A549 (cell line): ENCODE measurements around the gene ARL3. TPM values are rescaled to one million over a fixed set of nuclear protein-coding genes. Genes with fewer than 3 reads are reported as not detected.

Experiments
- ATAC-seq, 2 experiments: fragments of 200-7000 bp in 1 of 2; fragments of >200 bp in 1 of 2; cut with Nextera tagmentation in 1 of 2; cut with Tn5 transposase in 1 of 2; 3 replicates each; pipeline versions ENCODE4 v1.8.0 to v1.9.1; 2018 to 2020; ENCODE audit warnings: mild to moderate bottlenecking in 1 of 2, moderate library complexity in 1 of 2
- CTCF ChIA-PET: fragments of 300-600 bp; sonication (Branson Sonifier 250); formaldehyde crosslinking; extraction: SDS; loops from one replicate; lab custom pipeline; 2021; ENCODE audit warnings: antibody characterized with exemption, inconsistent platforms; lab: Yijun Ruan, JAX
- POLR2A ChIA-PET: fragments of 350-600 bp; formaldehyde crosslinking; extraction: SDS; loops from one replicate; lab custom pipeline; 2021; ENCODE audit warnings: antibody characterized with exemption, inconsistent platforms; lab: Yijun Ruan, JAX
- DNase-seq, 2 experiments: peaks; one replicate each; pipeline versions ENCODE4 v3.0.0 to v3.0.0-alpha.2; 2011 to 2016; ENCODE audit warnings: low read depth in 1 of 2, low spot score in 1 of 2
- FAIRE-seq: peaks from 2 replicates; lab custom pipeline; 2011; peaks lifted over from hg19 to GRCh38; lab: Jason Lieb, UNC
- H3K27ac ChIP-seq, 2 experiments: fragments of >200 bp; sonication (Bioruptor Twin); formaldehyde crosslinking; 3 replicates each; pipeline ENCODE4 v1.5.1; 2016 to 2017
- H3K4me1 ChIP-seq: fragments of >200 bp; sonication (Bioruptor Twin); formaldehyde crosslinking; 3 replicates; pipeline ENCODE4 v1.6.1; 2016
- H3K4me2 ChIP-seq: fragments of >200 bp; sonication (Bioruptor Twin); formaldehyde crosslinking; 3 replicates; pipeline ENCODE4 v1.6.1; 2016
- H3K4me3 ChIP-seq: fragments of >200 bp; sonication (Bioruptor Twin); formaldehyde crosslinking; 3 replicates; pipeline ENCODE4 v1.5.1; 2016
- H3K9me3 ChIP-seq: fragments of >200 bp; sonication (Bioruptor Twin); formaldehyde crosslinking; 3 replicates; pipeline ENCODE4 v1.6.1; 2016
- BHLHE40 ChIP-seq: IDR thresholded peaks from 2 replicates; pipeline ENCODE4 v1.6.1; 2012; ENCODE audit warnings: low read depth, low read length, inconsistent platforms
- CBX2 ChIP-seq: fragments of 200-600 bp; sonication (generic); IDR thresholded peaks from 2 replicates; pipeline ENCODE4 v1.6.1; 2016; ENCODE audit warnings: low read depth, mild to moderate bottlenecking, borderline replicate concordance
- CHD4 ChIP-seq: fragments of 200-600 bp; sonication (generic); IDR thresholded peaks from 2 replicates; pipeline ENCODE4 v1.6.1; 2016; ENCODE audit warnings: antibody characterized with exemption, mild to moderate bottlenecking, borderline replicate concordance
- CTCF ChIP-seq: fragments of >200 bp; sonication (Bioruptor Twin); formaldehyde crosslinking; IDR thresholded peaks from 3 replicates; pipeline ENCODE4 v1.5.1; 2016
- EHF ChIP-seq: fragments of 250-450 bp; sonication (Bioruptor Pico); IDR thresholded peaks from 2 replicates; pipeline ENCODE4 v1.5.0; 2020; ENCODE audit warnings: mild to moderate bottlenecking
- EHMT2 ChIP-seq: fragments of 200-600 bp; sonication (generic); IDR thresholded peaks from 2 replicates; pipeline ENCODE4 v1.6.1; 2016; ENCODE audit warnings: antibody characterized with exemption, low read depth, mild to moderate bottlenecking, moderate library complexity
- ELK1 ChIP-seq: fragments of 150-350 bp; IDR thresholded peaks from 2 replicates; pipeline ENCODE4 v1.6.1; 2014; ENCODE audit warnings: low read depth, mild to moderate bottlenecking, low read length
- ESRRA ChIP-seq: fragments of 150-350 bp; IDR thresholded peaks from 2 replicates; pipeline ENCODE4 v1.6.1; 2014; ENCODE audit warnings: mild to moderate bottlenecking, low read length, borderline replicate concordance
- FOSB ChIP-seq: fragments of 250-450 bp; sonication (Bioruptor Pico); IDR thresholded peaks from 2 replicates; pipeline ENCODE4 v1.5.0; 2020; ENCODE audit warnings: mild to moderate bottlenecking, moderate library complexity
- FOXS1 ChIP-seq: fragments of 250-450 bp; sonication (Bioruptor Pico); IDR thresholded peaks from 2 replicates; pipeline ENCODE4 v1.5.0; 2020; ENCODE audit warnings: mild to moderate bottlenecking, moderate library complexity
- GATA3 ChIP-seq: IDR thresholded peaks from 2 replicates; pipeline ENCODE4 v1.6.1; 2012; ENCODE audit warnings: borderline replicate concordance
- HDAC2 ChIP-seq: fragments of 200-600 bp; sonication (generic); IDR thresholded peaks from 2 replicates; pipeline ENCODE4 v1.6.1; 2016
- HMGXB4 ChIP-seq: fragments of 250-450 bp; sonication (Bioruptor Pico); IDR thresholded peaks from 2 replicates; pipeline ENCODE4 v1.5.0; 2021; ENCODE audit warnings: mild to moderate bottlenecking, moderate library complexity, borderline replicate concordance
- HOXB5 ChIP-seq: fragments of 250-450 bp; sonication (Bioruptor Pico); IDR thresholded peaks from 2 replicates; pipeline ENCODE4 v1.5.0; 2020; ENCODE audit warnings: mild to moderate bottlenecking, moderate library complexity
- JUNB ChIP-seq: fragments of >200 bp; sonication (Bioruptor Twin); formaldehyde crosslinking; IDR thresholded peaks from 2 replicates; pipeline ENCODE4 v1.6.1; 2016
- MAX ChIP-seq: IDR thresholded peaks from 2 replicates; pipeline ENCODE4 v1.6.1; 2012
- MYC ChIP-seq: IDR thresholded peaks from 2 replicates; pipeline ENCODE4 v1.6.1; 2012; ENCODE audit warnings: mild to moderate bottlenecking, inconsistent platforms, low read length, improper control_type of control experiment, borderline replicate concordance
- PHF8 ChIP-seq: fragments of 200-600 bp; sonication (generic); IDR thresholded peaks from 2 replicates; pipeline ENCODE4 v1.6.1; 2016; ENCODE audit warnings: low read depth, mild to moderate bottlenecking, antibody characterized with exemption, moderate library complexity, borderline replicate concordance
- POLR2A ChIP-seq: IDR thresholded peaks from 2 replicates; pipeline ENCODE4 v1.6.1; 2012; ENCODE audit warnings: mild to moderate bottlenecking, low read length
- RAD21 ChIP-seq, 2 experiments: fragments of >200 bp in 1 of 2; sonication (Bioruptor Twin) in 1 of 2; formaldehyde crosslinking in 1 of 2; IDR thresholded peaks in 1 of 2; conservative IDR thresholded peaks in 1 of 2; 2 replicates in 1 of 2; 3 replicates in 1 of 2; pipeline ENCODE4 v1.6.1; 2012 to 2018; ENCODE audit warnings: inconsistent platforms in 1 of 2
- RARB ChIP-seq: fragments of 250-450 bp; sonication (Bioruptor Pico); IDR thresholded peaks from 2 replicates; pipeline ENCODE4 v1.8.0; 2021; ENCODE audit warnings: mild to moderate bottlenecking, moderate library complexity
- RCOR1 ChIP-seq: fragments of 150-350 bp; IDR thresholded peaks from 2 replicates; pipeline ENCODE4 v1.6.1; 2014; ENCODE audit warnings: antibody characterized with exemption, low read length, low read depth
- RFX5 ChIP-seq: fragments of 450-650 bp; IDR thresholded peaks from 2 replicates; pipeline ENCODE4 v1.7.1; 2014; ENCODE audit warnings: antibody characterized with exemption, mild to moderate bottlenecking, moderate library complexity
- SMC3 ChIP-seq: fragments of >200 bp; sonication (Bioruptor Twin); formaldehyde crosslinking; IDR thresholded peaks from 3 replicates; pipeline ENCODE4 v1.6.1; 2018; ENCODE audit warnings: inconsistent platforms
- TFCP2L1 ChIP-seq: fragments of 250-450 bp; sonication (Bioruptor Pico); IDR thresholded peaks from 2 replicates; pipeline ENCODE4 v1.5.0; 2021; ENCODE audit warnings: mild to moderate bottlenecking
- ZC3H11A ChIP-seq: fragments of 450-650 bp; IDR thresholded peaks from 2 replicates; pipeline ENCODE4 v1.6.1; 2014; ENCODE audit warnings: antibody characterized with exemption, mild to moderate bottlenecking
- ZSCAN20 ChIP-seq: fragments of 250-450 bp; sonication (Bioruptor Pico); IDR thresholded peaks from 2 replicates; pipeline ENCODE4 v1.8.0; 2022; ENCODE audit warnings: mild to moderate bottlenecking, moderate library complexity
- WGBS: methylation state at CpG from one replicate; pipeline ENCODE4 v1.1.6; 2017; ENCODE audit errors: missing lambda C conversion rate; 5-methylcytosine and 5-hydroxymethylcytosine counted together
- polyA plus RNA-seq, 4 experiments: library from polyadenylated mRNA; depleted of rRNA in 3 of 4; stranded (reverse); fragments of >200 nt; fragmentation: RNase III in 1 of 4; extraction: RNeasy Plus Mini Kit Qiagen cat#74134 plus additional on column Dnase treatment in 1 of 4; gene quantifications; 2 replicates in 3 of 4; 3 replicates in 1 of 4; pipeline ENCODE4 v1.2.3, GENCODE V29; 2011 to 2017

The ARL3 gene
- polyA plus RNA-seq, 2 of the 4 experiments (the other 2 are of a cell fraction), result 20.2 to 21.3 TPM

GRCh38 chr10:102729029-102730026, 15.1 kb upstream of the ARL3 start:
- FAIRE-seq, result no peak
- ChIA-PET POLR2A (no interaction called here), CTCF (interaction anchor here (1.0 to 2.8 kb wide), 11 partner anchors 11 to 335 kb away, joined by 3 to 13 read pairs (median 4); partner anchors contain the start of gene WBP1L)
- Histone ChIP-seq H3K27ac (0 out of 6 replicates have a peak overlapping the region, but pooled peaks of 1 of the 2 experiments have one; percentile 49), H3K9me3 (no peaks in the 10 kb centered on the region), H3K4me1 (no peaks in the 10 kb centered on the region), H3K4me2 (no peak overlapping the region), H3K4me3 (no peak overlapping the region)
- peak; percentile 76 to 90 for DNase-seq
- no peak for TF ChIP-seq FOSB (CRISPR knock-in tag)
- no peak for TF ChIP-seq CBX2
- TF ChIP-seq HDAC2, result no peak
- no peak for TF ChIP-seq ELK1
- no peak for TF ChIP-seq PHF8
- TF ChIP-seq EHF (CRISPR knock-in tag), result no peak
- no peak for TF ChIP-seq CHD4
- no peak for TF ChIP-seq HOXB5 (CRISPR knock-in tag)
- no peak for TF ChIP-seq JUNB
- TF ChIP-seq RFX5, result no peak
- peak; percentile 85 to 93 for TF ChIP-seq RAD21 (conservative IDR thresholded peaks at IDR 0.05 in 1 of 2, IDR thresholded peaks at IDR 0.05 in 1 of 2)
- peak; percentile 85 for TF ChIP-seq CTCF
- no peak for TF ChIP-seq RCOR1
- TF ChIP-seq SMC3, result peak; percentile 64
- TF ChIP-seq MAX, result 0 out of 2 replicates have a peak, but pooled peaks have one; percentile 21
- no peak for TF ChIP-seq FOXS1 (CRISPR knock-in tag)
- no peak for TF ChIP-seq MYC
- no peak for TF ChIP-seq RARB (CRISPR knock-in tag)
- TF ChIP-seq ZC3H11A, result no peak
- TF ChIP-seq GATA3, result no peak
- TF ChIP-seq ESRRA, result no peak
- no peak for TF ChIP-seq ZSCAN20 (CRISPR knock-in tag)
- no peak for TF ChIP-seq BHLHE40
- TF ChIP-seq HMGXB4 (CRISPR knock-in tag), result no peak
- TF ChIP-seq TFCP2L1 (CRISPR knock-in tag), result no peak
- TF ChIP-seq POLR2A, result no peak
- TF ChIP-seq EHMT2, result no peak
- ATAC-seq, result peak; percentile 97 to 99
- 54% methylated on average over 27 of the region's 30 CpGs for WGBS
